T-helper 1 cell treated with Interleukin-12 subunit alpha and Interleukin-12 subunit beta and Interleukin-4 antibody, amounts not matched to agents 30 μg/mL and 1 μg/mL, for 36 hours (primary cell): ENCODE data around the gene FAM3C.
"Not testable (repeated sequence)": the region's sequence is repeated elsewhere in the genome, so short reads cannot be mapped to it uniquely, and the experiment has no call there.

Experiments
- H3K27ac Mint-ChIP-seq: one replicate; pipeline ENCODE4 v1.8.0; 2021; ENCODE audit warnings: mild to moderate bottlenecking, mixed read lengths
- H3K27me3 Mint-ChIP-seq: one replicate; pipeline ENCODE4 v1.8.0; 2021; ENCODE audit warnings: low read depth, mixed read lengths
- H3K36me3 Mint-ChIP-seq: one replicate; pipeline ENCODE4 v1.8.0; 2021; ENCODE audit warnings: low read depth, mixed read lengths
- H3K4me1 Mint-ChIP-seq: one replicate; pipeline ENCODE4 v1.8.0; 2021; ENCODE audit warnings: low read depth, mixed read lengths
- H3K4me3 Mint-ChIP-seq: one replicate; pipeline ENCODE4 v1.8.0; 2021; ENCODE audit warnings: mild to moderate bottlenecking, moderate library complexity, mixed read lengths
- H3K9me3 Mint-ChIP-seq: one replicate; pipeline ENCODE4 v1.8.0; 2021; ENCODE audit warnings: mixed read lengths

Gene FAM3C, protein sequence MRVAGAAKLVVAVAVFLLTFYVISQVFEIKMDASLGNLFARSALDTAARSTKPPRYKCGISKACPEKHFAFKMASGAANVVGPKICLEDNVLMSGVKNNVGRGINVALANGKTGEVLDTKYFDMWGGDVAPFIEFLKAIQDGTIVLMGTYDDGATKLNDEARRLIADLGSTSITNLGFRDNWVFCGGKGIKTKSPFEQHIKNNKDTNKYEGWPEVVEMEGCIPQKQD

DNA sequence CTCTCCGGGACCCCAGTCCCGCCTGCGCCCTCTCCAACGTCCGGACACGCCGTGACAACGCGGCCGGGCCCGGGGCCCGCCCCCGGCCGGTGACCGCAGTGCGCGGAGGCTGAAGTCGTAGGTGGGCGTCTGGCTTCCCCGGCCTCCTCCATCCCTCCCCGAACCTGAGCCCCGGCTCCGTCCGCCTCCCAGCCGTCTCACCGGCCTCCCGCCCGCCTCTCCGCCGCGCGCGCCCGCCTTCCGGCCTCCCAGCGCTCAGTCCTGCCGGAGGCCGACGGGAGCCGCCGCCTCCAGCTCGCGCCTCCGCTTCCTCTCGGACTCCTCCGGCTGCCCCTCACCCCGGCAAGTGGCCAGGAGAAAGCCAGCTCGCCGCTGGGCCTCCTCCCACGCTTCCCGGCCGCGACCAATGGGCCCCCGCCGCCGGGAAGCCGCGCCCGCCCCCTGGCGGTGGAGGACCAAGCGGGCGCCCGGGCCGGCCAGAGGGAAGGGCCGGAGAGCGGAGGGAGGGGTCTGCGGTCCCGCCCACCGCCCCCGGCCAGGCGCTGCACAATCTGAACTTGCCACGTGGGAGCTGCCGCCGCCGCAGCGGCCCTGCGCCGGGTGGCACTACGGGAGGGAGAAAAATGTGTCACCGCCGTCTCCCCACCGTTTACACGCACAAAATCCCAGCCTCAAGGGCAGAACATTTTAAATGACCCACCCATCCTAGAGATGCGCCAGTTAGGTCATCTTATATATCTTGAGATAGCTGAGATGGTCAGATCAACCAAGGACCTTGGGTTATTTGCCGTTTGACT lies at the start of gene FAM3C:
FAM3C (minus strand) TSS at position 348 of the 797 bp plus-strand sequence. CDS start 13,339 bp downstream, outside the sequence.
- H3K27me3 Mint-ChIP-seq: no peaks in the 10 kb centered on the region
- H3K9me3 Mint-ChIP-seq: no peaks in the 10 kb centered on the region
- H3K27ac Mint-ChIP-seq: peak within 1 kb of the TSS; percentile 89
- H3K4me3 Mint-ChIP-seq: peak within 1 kb of the TSS; percentile 92
- peaks cover 17% of the 10 kb centered on the region for H3K36me3 Mint-ChIP-seq
- peaks cover 36% of the 10 kb centered on the region for H3K4me1 Mint-ChIP-seq

DNA sequence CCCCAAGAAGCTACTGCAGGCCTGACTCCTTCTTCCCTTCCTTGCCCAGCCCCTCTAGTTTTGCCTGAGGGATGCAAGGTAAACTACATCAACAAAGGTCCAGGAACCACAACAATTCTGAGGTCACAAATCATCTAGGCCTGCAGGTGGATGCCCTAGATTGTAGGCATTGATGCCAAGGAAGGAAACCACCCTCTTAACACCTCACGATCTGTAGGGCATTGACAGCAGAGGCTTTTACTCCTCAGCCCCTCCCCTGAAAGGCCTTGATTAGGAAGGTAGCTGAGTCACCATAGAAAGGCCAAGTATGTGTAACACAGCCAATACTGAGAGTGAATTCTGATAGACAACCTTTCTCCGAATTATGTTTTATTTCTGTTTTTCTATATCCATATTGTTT lies 46.7 kb upstream of the FAM3C start:
- no peaks in the 10 kb centered on the region for H3K27me3 Mint-ChIP-seq
- H3K27ac Mint-ChIP-seq: no peak overlapping the region
- peaks cover 14% of the 10 kb centered on the region for H3K9me3 Mint-ChIP-seq
- peaks cover 12% of the 10 kb centered on the region for H3K36me3 Mint-ChIP-seq
- H3K4me1 Mint-ChIP-seq: peaks cover 31% of the 10 kb centered on the region
- H3K4me3 Mint-ChIP-seq: no peak overlapping the region

DNA sequence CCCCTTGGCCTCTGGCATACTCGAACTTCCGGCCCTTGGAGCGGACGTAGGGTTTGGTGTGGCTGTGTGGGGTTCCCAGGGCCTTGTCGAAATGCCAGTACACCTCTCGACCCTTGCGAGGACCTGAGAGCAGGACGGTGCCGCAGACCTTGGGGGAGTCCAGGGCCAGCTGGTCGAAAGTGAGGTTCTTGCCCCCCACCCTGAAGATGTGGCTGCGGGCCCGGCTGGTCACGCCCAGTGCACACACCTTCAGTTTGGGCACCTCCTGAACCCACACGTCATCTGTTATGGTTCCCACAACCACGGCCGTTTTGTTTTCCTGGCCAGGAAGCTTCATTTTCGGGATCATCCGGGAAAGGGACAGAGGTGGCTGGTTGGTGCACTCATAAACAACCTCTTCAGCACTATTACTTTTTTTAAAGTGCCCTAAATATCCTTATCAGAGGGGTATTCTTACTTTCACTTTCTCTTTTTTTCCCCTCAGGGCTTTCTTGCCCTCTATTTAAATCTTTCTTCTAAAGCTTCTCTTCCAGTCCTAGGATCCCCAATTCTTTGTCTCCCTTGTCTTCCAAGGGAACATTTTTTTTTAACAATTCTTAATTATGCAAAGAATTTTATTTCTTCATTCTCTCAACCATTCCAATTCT lies 44.9 kb upstream of the FAM3C start:
- peaks cover 14% of the 10 kb centered on the region for H3K9me3 Mint-ChIP-seq
- peak overlapping the region; percentile 8 for H3K4me3 Mint-ChIP-seq
- H3K36me3 Mint-ChIP-seq: peaks cover 12% of the 10 kb centered on the region
- no peaks in the 10 kb centered on the region for H3K27me3 Mint-ChIP-seq
- H3K27ac Mint-ChIP-seq: peak overlapping the region; percentile 9
- peaks cover 28% of the 10 kb centered on the region for H3K4me1 Mint-ChIP-seq

DNA sequence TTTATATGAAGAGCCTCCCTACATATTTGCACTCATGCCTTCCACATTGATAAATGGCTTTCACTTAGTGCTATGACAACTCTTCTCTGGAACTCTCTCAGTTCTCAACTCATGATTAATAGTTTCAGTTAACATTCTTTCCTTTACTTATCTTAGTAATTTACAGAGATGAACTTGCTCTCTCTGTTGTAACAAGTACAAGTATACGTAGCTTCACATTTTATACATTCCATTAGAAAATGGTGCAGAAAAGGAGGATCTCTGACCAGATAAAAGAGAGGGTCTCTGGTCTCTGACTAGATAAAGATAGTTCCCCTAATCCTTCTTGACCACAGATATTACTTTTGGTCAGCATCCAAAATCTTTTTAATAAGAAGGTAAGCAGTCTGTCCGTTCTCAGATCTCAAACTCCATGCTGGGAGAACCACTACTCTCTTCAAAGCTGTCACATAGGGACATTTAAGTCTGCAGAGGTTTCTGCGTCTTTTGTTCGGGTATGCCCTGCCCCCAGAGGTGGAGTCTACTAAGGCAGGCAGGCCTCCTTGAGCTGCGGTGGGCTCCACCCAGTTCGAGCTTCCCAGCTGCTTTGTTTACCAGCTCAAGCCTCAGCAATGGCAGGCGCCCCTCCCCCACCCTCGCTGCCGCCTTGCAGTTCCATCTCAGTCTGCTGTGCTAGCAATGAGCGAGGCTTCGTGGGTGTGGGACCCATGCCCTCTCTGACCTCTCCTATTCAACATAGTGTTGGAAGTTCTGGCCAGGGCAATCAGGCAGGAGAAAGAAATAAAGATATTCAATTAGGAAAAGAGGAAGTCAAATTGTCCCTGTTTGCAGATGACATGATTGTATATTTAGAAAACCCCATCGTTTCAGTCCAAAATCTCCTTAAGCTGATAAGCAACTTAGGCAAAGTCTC lies 42.2 kb upstream of the FAM3C start:
- H3K4me3 Mint-ChIP-seq: peak overlapping the region; percentile 58
- not testable (repeated sequence) for H3K27me3 Mint-ChIP-seq
- H3K36me3 Mint-ChIP-seq: peaks cover 12% of the 10 kb centered on the region
- peaks cover 14% of the 10 kb centered on the region for H3K9me3 Mint-ChIP-seq
- H3K4me1 Mint-ChIP-seq: peaks cover 27% of the 10 kb centered on the region
- H3K27ac Mint-ChIP-seq: peak overlapping the region; percentile 85

DNA sequence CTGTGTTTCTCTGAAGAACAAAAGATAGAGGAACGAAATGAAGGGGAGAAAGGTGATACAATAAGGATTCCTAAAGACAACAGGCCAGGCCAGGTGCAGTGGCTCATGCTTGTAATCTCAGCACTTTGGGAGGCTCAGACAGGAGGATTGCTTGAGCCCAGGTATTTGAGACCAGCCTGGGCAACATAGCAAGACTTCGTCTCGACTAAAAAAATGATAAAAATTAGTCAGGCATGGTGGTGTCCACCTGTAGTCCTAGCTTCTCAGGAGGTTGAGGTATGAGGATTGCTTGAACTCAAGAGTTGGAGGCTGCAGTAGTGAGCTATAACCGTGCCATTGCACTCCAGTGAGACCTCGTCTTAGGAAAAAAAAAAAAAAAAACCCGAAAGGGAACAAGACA lies 41.4 kb upstream of the FAM3C start:
- H3K4me1 Mint-ChIP-seq: peaks cover 27% of the 10 kb centered on the region
- no peak overlapping the region for H3K27ac Mint-ChIP-seq
- H3K36me3 Mint-ChIP-seq: peaks cover 12% of the 10 kb centered on the region
- H3K9me3 Mint-ChIP-seq: peaks cover 14% of the 10 kb centered on the region
- no peak overlapping the region for H3K4me3 Mint-ChIP-seq
- H3K27me3 Mint-ChIP-seq: no peaks in the 10 kb centered on the region

DNA sequence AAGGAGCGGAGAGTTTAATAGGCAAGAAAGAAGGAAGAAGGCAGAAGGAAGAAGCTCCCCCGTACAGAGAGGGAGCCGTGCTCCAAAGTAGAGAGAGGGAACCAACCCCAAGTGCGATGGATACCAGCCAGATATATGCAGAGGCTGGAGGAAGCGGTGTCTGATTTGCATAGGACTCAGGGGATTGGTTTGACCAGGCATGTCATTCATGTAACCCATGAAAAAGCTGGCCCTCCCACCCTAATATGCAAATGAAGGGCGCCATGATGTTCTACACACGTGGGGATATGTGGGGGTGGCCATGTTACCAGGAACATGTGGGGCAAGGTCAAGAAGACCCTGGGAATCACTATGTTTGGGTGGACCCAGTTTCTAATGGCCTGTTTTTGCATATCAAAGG lies 40.6 kb upstream of the FAM3C start:
- H3K36me3 Mint-ChIP-seq: peaks cover 15% of the 10 kb centered on the region
- no peaks in the 10 kb centered on the region for H3K27me3 Mint-ChIP-seq
- H3K9me3 Mint-ChIP-seq: peaks cover 14% of the 10 kb centered on the region
- peaks cover 28% of the 10 kb centered on the region for H3K4me1 Mint-ChIP-seq
- H3K4me3 Mint-ChIP-seq: no peak overlapping the region
- H3K27ac Mint-ChIP-seq: no peak overlapping the region

DNA sequence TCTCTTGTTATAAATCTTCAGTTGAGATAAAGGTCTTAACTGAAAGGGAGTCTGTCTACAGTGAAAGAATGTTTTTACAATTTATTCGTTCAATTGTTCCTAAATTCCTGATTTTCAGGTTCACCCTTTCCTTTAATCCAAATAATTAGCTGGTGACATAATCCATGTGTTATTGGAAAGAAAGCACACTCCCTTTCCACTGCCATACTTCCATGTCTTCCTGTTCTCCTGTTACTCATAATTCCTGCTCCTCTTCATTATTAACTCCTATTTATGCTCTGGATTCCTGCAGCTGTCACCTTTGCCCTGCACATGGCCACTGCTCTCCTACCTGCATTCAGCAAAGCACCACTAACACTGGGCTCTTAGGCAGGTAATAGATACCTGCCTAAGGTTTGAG lies 40.0 kb upstream of the FAM3C start:
- peaks cover 24% of the 10 kb centered on the region for H3K4me1 Mint-ChIP-seq
- no peak overlapping the region for H3K4me3 Mint-ChIP-seq
- H3K27ac Mint-ChIP-seq: no peak overlapping the region
- H3K36me3 Mint-ChIP-seq: peaks cover 13% of the 10 kb centered on the region
- H3K9me3 Mint-ChIP-seq: peaks cover 10% of the 10 kb centered on the region
- H3K27me3 Mint-ChIP-seq: no peaks in the 10 kb centered on the region

DNA sequence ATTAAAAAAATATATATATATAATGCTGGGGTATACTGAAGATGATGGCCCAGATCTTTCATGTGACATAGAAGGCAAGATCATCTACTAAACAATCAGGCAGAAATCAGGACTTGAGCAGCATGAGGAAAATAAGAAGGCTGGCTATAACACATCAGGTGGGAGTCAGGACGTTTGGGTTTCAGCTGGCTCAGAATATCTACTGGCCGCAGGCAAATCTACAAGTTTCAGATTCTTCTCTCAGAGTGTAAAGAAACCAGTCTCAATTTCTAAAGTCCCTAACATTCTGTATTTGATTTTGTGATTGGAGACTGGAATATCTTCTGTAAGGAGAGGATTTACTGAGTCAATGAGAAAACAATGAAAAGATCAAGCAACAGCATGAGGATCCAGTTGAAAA lies 37.7 kb upstream of the FAM3C start:
- H3K27me3 Mint-ChIP-seq: no peaks in the 10 kb centered on the region
- H3K36me3 Mint-ChIP-seq: peaks cover 9% of the 10 kb centered on the region
- H3K9me3 Mint-ChIP-seq: peaks cover under 1% of the 10 kb centered on the region
- H3K4me3 Mint-ChIP-seq: no peak overlapping the region
- no peak overlapping the region for H3K27ac Mint-ChIP-seq
- peaks cover 20% of the 10 kb centered on the region for H3K4me1 Mint-ChIP-seq

DNA sequence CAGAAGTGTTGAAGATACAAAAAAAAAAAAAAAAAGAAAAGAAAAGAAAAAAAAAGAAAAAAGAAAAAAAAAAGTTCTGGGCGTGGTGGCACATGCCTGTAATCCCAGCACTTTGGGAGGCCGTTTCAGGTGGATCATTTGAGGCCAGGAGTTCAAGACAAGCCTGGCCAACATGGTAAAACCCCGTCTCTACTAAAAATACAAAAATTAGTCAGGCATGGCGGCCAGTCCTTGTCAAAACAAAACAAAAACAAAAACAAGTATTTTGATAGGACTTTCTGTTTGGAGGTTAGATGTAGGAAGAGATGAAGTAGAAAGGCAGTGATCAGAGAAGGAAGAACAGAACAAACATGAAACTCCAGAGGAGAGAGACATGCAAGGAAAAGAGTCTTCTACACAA lies 36.4 kb upstream of the FAM3C start:
- H3K27me3 Mint-ChIP-seq: not testable (repeated sequence)

DNA sequence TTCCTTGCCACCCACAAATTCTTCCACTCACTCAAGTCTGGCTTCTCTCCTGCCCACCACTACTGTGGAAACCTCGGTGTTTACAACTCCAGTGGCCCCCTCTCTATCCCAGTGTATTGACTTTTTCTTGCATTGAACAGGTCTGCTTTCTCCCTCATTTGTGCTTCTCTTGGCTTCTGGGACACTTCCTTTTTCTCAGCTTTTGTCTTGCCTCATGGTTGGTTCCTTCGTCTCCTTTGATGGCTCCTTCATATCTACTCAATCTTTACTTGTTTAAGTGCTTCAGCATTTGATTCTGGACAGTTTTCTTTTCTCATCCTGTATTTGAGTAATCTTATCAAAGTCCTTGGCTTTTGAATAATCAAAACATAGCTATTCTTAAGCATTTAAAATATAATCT lies 35.9 kb upstream of the FAM3C start:
- no peaks in the 10 kb centered on the region for H3K27me3 Mint-ChIP-seq
- H3K9me3 Mint-ChIP-seq: no peaks in the 10 kb centered on the region
- no peak overlapping the region for H3K27ac Mint-ChIP-seq
- peaks cover 9% of the 10 kb centered on the region for H3K4me1 Mint-ChIP-seq
- no peak overlapping the region for H3K4me3 Mint-ChIP-seq
- peaks cover 8% of the 10 kb centered on the region for H3K36me3 Mint-ChIP-seq

More for the DNA sequence above, 36.4 kb upstream of the FAM3C start:
- H3K27ac Mint-ChIP-seq, H3K4me1 Mint-ChIP-seq, H3K9me3 Mint-ChIP-seq, H3K4me3 Mint-ChIP-seq, H3K36me3 Mint-ChIP-seq: not testable (repeated sequence)

DNA sequence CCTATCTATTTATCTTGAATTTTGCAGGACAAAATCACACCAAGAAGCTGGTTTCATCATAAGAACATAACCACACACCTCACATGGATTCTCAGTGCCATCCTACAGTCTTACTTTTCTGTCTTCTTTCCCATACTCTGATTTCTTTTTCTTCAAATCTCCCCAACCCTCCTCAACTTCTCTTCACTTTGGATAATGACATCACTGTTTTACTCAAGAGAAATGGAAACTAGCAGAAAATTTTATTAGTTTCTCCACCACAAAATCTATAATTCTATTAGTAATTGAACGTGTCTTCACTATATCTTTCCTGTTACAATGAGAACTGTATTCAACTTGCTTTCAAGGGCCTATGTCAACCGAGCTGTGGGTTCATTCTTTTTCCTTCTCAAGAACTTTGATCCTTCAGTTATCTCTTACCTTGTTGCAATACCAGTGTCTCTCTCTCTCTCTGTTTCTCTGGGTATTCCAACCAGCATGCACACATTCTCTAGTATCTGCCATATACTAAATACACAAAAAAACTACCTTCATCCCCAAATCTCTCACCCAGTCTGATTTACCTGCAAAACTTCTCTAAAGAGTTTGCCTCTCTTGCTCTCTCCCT lies 35.4 kb upstream of the FAM3C start:
- peaks cover 9% of the 10 kb centered on the region for H3K4me1 Mint-ChIP-seq
- H3K36me3 Mint-ChIP-seq: peaks cover 8% of the 10 kb centered on the region
- H3K27ac Mint-ChIP-seq: no peak overlapping the region
- H3K9me3 Mint-ChIP-seq: no peaks in the 10 kb centered on the region
- H3K4me3 Mint-ChIP-seq: no peak overlapping the region
- no peaks in the 10 kb centered on the region for H3K27me3 Mint-ChIP-seq

DNA sequence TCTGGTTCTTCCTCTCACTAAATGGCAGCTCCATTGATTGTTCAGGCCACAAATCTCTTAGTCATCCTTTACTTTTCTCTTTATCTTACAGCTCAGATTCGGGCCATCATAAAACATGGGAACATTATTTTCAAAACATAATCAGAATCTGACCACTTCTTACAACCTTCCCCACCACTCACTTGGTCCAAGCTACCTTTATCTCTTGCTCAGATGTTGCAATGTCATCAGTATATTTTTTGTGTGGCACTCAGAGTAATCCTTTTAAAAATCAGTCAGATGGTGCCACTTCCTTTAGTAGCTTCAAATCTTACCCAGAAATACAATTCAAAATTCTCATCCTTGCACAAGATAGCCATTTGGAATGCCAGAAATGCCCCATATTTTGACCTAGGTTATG lies 34.5 kb upstream of the FAM3C start:
- peaks cover 2% of the 10 kb centered on the region for H3K27me3 Mint-ChIP-seq
- H3K27ac Mint-ChIP-seq: no peak overlapping the region
- H3K36me3 Mint-ChIP-seq: peaks cover 8% of the 10 kb centered on the region
- H3K4me1 Mint-ChIP-seq: peaks cover 9% of the 10 kb centered on the region
- no peaks in the 10 kb centered on the region for H3K9me3 Mint-ChIP-seq
- no peak overlapping the region for H3K4me3 Mint-ChIP-seq

DNA sequence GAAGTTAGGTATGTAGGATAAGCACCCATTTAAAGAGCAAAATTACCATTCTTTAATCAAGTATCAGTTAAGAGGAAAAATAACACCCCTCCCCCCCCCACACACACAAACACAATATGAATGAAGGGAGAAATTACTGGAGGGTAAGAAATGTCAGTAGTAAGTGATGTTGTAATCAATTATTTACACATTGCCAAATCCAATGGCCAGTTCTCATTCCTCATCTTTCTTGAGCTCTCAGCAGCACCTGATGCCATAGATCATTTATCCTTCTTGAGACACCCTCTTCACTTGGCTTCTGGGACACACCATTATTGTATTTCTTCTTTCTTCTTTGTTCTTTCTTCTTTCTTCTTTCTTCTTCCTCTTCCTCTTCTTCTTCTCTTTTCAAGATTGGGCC lies 33.7 kb upstream of the FAM3C start:
- Mint-ChIP-seq H3K27me3 (peaks cover 3% of the 10 kb centered on the region), H3K4me3 (no peak overlapping the region), H3K27ac (no peak overlapping the region), H3K36me3 (peaks cover 8% of the 10 kb centered on the region), H3K4me1 (peaks cover 9% of the 10 kb centered on the region), H3K9me3 (no peaks in the 10 kb centered on the region)
